ENCODE measurements around the gene SYNJ1. TPM values are rescaled to one million over a fixed set of nuclear protein-coding genes. Genes with fewer than 3 reads are reported as not detected.

SYNJ1 gene
- total RNA-seq, 4 donors from 2014 or later = 5.9 to 18.1 (median 10.8) TPM

DNA sequence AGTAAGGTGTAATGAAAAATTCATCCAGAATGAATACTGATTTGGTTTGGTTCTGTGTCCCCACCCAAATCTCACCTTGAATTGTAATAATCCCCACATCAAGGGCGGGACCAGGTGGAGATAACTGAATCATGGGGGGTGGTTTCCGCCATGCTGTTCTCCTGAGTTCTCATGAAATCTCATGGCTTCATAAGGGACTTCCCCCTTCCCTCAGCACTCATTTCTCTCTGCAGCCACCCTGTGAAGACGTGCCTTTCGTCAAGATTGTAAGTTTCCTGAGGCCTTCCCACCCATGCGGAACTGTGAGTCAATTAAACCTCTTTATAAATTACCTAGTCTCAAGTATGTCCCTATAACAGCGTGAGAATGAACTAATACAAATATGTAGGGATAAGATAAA, 5.5 kb upstream of the SYNJ1 start:
- 97% methylated on average over 6 of the region's 6 CpGs for WGBS, 2 donors
- no peak overlapping the region for H3K4me3 ChIP-seq (ENCODE audit: low read depth, poor library complexity, severe bottlenecking)
- DNase-seq (ENCODE audit: low spot score in 2 of 2) = no peak
- TF ChIP-seq POLR2A (IDR thresholded peaks at IDR 0.05) = no peak
- intact Hi-C loops (cut with DNase I; ENCODE audit: low total_unique reads) = no loop called here

DNA sequence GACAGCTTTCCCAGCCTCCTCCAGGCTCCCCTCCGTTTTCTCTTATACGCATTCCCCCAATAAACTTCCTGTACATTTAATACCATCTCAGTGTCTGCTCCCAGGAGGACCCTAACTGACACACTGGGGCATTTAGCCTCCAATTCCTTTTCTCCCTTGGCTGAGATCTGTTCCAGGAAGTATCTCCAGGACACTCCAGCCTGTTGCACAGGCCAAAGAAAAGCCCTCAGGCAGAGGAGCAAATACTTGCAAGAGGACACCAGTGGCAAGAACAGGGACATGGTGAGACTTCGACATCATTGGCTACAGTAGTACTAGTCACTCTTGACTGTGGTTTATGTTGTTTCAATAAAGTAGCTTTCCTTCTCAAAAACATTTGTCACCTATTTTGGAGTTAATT, 4.7 kb upstream of the SYNJ1 start:
- H3K4me3 ChIP-seq (ENCODE audit: low read depth, poor library complexity, severe bottlenecking) = no peak overlapping the region
- TF ChIP-seq, protein P1, sequence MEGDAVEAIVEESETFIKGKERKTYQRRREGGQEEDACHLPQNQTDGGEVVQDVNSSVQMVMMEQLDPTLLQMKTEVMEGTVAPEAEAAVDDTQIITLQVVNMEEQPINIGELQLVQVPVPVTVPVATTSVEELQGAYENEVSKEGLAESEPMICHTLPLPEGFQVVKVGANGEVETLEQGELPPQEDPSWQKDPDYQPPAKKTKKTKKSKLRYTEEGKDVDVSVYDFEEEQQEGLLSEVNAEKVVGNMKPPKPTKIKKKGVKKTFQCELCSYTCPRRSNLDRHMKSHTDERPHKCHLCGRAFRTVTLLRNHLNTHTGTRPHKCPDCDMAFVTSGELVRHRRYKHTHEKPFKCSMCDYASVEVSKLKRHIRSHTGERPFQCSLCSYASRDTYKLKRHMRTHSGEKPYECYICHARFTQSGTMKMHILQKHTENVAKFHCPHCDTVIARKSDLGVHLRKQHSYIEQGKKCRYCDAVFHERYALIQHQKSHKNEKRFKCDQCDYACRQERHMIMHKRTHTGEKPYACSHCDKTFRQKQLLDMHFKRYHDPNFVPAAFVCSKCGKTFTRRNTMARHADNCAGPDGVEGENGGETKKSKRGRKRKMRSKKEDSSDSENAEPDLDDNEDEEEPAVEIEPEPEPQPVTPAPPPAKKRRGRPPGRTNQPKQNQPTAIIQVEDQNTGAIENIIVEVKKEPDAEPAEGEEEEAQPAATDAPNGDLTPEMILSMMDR (IDR thresholded peaks at IDR 0.05) = no peak
- TF ChIP-seq POLR2A (IDR thresholded peaks at IDR 0.05) = no peak
- intact Hi-C loops (cut with DNase I; ENCODE audit: low total_unique reads) = no loop called here
- WGBS, 2 donors = 84 to 86% methylated on average over 3 of the region's 3 CpGs
- no peak for DNase-seq (ENCODE audit: low spot score in 2 of 2)

DNA sequence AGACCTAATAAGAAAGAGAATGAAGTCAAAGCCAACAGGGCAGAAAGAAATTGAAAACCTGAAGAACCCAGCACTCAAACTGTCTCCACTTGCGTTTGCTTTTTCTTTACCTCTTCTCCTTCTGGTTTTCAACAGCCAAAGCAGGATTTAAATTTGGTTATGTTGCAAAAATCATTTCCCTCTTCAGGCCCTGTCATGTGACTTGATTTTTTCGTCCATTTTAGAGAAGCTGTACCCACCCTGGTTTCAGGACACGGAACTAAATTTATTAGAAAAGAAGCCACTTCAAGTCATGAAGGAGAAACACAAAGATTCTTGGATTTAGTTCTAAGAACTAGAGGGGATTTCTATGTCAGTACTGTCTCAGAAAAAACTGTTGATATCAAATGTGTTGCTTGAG, 1.0 kb upstream of the SYNJ1 start:
- DNase-seq (ENCODE audit: low spot score in 2 of 2) = no peak
- intact Hi-C loops (cut with DNase I; ENCODE audit: low total_unique reads) = no loop called here
- TF ChIP-seq POLR2A (IDR thresholded peaks at IDR 0.05) = no peak
- TF ChIP-seq, protein P1 (IDR thresholded peaks at IDR 0.05) = no peak
- 57 to 69% methylated on average over 3 of the region's 3 CpGs for WGBS, 2 donors
- no peak overlapping the region for H3K4me3 ChIP-seq (ENCODE audit: low read depth, poor library complexity, severe bottlenecking)

DNA sequence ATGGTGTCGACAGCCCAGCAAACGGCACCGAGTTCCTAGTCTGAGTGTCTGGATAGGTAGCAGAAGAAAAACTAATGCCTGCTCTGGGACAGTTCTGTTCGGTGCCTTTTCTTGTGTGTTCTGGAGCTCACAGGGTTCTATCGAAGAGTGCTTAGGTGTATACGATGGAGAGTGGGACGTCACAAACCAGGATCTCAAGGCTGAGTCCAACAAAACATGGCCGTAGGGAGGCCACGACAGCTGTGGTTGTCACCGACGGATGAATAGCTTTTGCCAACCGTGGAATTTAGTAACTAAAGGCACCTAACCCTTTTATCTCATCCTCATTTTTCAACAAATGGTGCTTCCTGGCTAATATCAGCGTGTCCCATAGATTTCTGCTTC, 635 bp upstream of the SYNJ1 start:
- WGBS, 2 donors = 4 to 6% methylated on average over 13 of the region's 13 CpGs
- TF ChIP-seq, protein P1 (IDR thresholded peaks at IDR 0.05) = no peak
- no peak for TF ChIP-seq POLR2A (IDR thresholded peaks at IDR 0.05)
- intact Hi-C loops (cut with DNase I; ENCODE audit: low total_unique reads) = no loop called here
- no peak for DNase-seq (ENCODE audit: low spot score in 2 of 2)
- peak overlapping the region; percentile 99 for H3K4me3 ChIP-seq (ENCODE audit: low read depth, poor library complexity, severe bottlenecking)

DNA sequence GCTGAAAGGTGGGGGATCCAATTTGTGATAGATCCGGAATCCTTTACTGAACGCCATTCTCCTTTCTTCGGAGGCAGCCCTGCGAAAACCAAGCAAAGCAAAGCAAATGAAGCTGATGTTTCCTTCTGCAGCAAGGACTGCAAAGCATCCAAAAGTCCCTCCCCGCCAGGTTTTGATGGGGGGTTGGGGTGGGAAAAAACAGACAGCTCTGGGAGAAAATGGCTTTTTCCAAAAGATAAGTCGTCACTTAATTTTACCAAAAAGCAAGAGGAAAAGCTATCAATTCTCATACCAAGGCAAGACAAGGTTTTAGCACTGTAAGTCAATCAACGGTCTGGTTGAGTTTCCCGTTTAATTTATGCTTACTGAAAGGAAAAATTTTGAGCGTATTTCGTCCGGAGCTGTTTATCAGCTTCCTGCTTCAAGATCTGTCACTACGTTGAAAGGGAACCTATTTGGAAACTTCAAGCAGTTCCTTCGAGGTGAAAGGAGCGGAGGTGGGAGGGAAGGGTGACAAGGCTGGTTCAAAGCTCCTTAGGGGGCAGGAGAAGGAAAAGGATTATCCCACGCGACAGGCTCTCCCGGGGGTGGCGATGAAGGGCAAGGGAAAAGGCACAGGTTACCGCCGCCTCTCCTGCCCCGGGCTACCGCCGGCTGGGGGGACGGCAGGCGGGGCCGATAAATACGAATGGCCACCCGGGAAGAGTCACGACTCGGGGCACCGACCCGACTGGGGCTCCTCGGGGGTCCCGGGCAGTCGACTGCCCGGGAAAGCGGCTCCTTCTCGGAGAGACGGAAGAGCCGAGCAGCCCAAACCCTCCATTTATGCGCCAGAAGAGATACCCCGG, 750 bp downstream of the SYNJ1 start:
- intact Hi-C loops (cut with DNase I; ENCODE audit: low total_unique reads) = no loop called here
- peak overlapping the region; percentile 99 for H3K4me3 ChIP-seq (ENCODE audit: low read depth, poor library complexity, severe bottlenecking)
- 0 to 1% methylated on average over 40 to 41 of the region's 42 CpGs for WGBS, 2 donors
- TF ChIP-seq, protein P1 (IDR thresholded peaks at IDR 0.05) = no peak
- no peak for TF ChIP-seq POLR2A (IDR thresholded peaks at IDR 0.05)
- peak; percentile 16 to 86 for DNase-seq (ENCODE audit: low spot score in 2 of 2)

DNA sequence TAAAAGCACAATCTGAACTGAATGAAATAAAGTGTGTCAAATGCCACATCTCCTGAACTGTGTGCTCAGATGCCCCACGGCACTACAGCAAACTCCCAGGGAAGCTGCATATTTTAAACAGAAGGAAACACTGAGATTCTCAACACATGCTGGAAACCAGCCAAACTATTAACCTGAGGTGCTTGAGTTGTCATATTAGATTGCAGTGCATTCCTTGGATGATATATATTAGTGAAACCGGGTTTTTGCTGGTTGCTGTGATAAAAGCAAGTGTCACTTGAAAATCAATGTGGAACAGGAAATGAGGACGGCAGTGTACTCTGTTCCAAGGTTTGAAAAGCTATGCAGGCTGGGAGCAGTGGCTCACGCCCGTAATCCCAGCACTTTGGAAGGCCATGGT, 8.7 kb downstream of the SYNJ1 start:
- H3K4me3 ChIP-seq (ENCODE audit: low read depth, poor library complexity, severe bottlenecking) = no peak overlapping the region
- intact Hi-C loops (cut with DNase I; ENCODE audit: low total_unique reads) = loop anchor here (5.0 kb wide), 1 partner anchor 563 kb away; no protein-coding TSS in a partner anchor
- DNase-seq (ENCODE audit: low spot score in 2 of 2) = no peak
- whole genome bisulfite sequencing, 2 donors = 71 to 72% methylated on average over 5 of the region's 5 CpGs
- TF ChIP-seq, protein P1 (IDR thresholded peaks at IDR 0.05) = no peak
- no peak for TF ChIP-seq POLR2A (IDR thresholded peaks at IDR 0.05)
